ENCODE measurements around the gene EXO5. TPM values are rescaled to one million over a fixed set of nuclear protein-coding genes. Genes with fewer than 3 reads are reported as not detected.

Gene EXO5
- total and polyA plus RNA-seq, 2 of the 13 experiments (the other 11 are each of a cell fraction or from before 2014, with no cell fraction given), result 9.9 to 20.5 TPM

DNA sequence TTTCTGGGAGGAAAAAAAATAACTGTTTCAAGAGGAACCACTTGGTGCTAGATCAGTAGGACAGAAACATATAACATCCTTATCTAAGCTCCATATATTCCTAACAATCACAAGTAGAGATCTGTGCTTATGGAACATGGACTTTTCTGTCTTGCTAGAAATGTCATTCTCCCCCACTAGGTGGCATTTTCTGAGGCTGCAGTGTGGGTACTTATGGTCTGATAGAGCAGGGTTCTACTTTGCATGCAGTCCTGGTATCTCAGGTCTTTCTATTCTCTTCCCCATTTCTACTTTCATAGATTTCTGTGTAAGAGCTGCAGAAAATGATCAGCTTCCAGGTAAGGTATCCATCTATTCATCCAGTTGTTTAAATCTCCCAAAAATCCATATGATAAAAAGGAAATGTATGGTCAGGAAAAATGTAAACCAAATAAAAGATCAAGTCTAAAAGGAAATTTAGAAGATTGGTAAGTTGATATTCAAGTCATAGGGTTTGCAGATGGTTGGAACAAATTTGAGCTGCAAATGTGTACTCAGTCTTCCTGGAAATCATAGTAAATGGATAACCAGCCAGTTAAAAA, 24.4 kb downstream of the EXO5 start (continued):
- peak; percentile 40; the same call in 1 of the 2 replicates for TF ChIP-seq STAG1 (CRISPR knock-in tag; IDR thresholded peaks at IDR 0.05)

DNA sequence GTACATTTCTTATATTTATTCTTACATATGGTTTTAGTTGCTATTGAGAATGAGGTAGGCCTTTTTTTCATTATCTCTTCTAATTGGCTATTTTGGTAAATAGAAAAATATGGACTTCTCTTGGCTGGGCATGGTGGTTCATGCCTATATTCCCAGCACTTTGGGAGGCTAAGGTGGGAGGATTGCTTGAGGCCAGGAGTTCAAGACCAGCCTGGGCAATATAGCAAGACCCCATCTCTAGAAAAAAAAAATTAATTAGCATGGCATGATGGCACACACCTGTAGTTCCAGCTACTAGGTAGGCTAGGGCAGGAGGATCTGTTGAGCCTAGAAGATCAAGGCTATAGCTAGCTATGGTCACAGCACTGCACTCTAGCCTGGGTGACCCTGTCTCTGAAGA, 26.0 kb downstream of the EXO5 start:
- Histone ChIP-seq H3K4me1 (ENCODE audit: insufficient read depth, low read length) (peaks cover 46% of the 10 kb centered on the region), H3K4me2 (ENCODE audit: low read depth, low read length) (peak overlapping the region; percentile 47), H3K79me2 (ENCODE audit: insufficient read depth, low read length) (peaks cover 13% of the 10 kb centered on the region), H3K27ac (ENCODE audit: extremely low read length, insufficient read depth, low read length) (peak overlapping the region; percentile 84), H3K4me3 (replicated peaks in 1 of 3; ENCODE audit: insufficient read depth in 1 of 3, low read depth in 2 of 3, low read length in 3 of 3) (no peak overlapping the region), H2AFZ (ENCODE audit: low read length) (no peak overlapping the region), H3K9me3 (ENCODE audit: low read length) (no peaks in the 10 kb centered on the region), H3K27me3 (ENCODE audit: control insufficient read depth in 1 of 2, insufficient read depth in 2 of 2, low read length in 2 of 2) (no peaks in the 10 kb centered on the region; a peak in 1 of 5 replicates), H3K36me3 (replicated peaks in 1 of 2; ENCODE audit: control insufficient read depth in 1 of 2, insufficient read depth in 2 of 2, low read length in 2 of 2) (0 out of 5 replicates have a peak, but pooled peaks cover 0 to 3% of the 10 kb centered on the region in 2 experiments), H3K9ac (ENCODE audit: insufficient read depth, low read depth, low read length) (no peak overlapping the region), H4K20me1 (ENCODE audit: insufficient read depth, low read length) (no peaks in the 10 kb centered on the region)
- FAIRE-seq, result no peak
- intact Hi-C loops (cut with micrococcal nuclease; ENCODE audit: unreplicated experiment), result no loop called here
- no peak for ATAC-seq
- peak; percentile 54 for TF ChIP-seq ZNF121 (CRISPR knock-in tag; IDR thresholded peaks at IDR 0.05)
- TF ChIP-seq, protein P1, sequence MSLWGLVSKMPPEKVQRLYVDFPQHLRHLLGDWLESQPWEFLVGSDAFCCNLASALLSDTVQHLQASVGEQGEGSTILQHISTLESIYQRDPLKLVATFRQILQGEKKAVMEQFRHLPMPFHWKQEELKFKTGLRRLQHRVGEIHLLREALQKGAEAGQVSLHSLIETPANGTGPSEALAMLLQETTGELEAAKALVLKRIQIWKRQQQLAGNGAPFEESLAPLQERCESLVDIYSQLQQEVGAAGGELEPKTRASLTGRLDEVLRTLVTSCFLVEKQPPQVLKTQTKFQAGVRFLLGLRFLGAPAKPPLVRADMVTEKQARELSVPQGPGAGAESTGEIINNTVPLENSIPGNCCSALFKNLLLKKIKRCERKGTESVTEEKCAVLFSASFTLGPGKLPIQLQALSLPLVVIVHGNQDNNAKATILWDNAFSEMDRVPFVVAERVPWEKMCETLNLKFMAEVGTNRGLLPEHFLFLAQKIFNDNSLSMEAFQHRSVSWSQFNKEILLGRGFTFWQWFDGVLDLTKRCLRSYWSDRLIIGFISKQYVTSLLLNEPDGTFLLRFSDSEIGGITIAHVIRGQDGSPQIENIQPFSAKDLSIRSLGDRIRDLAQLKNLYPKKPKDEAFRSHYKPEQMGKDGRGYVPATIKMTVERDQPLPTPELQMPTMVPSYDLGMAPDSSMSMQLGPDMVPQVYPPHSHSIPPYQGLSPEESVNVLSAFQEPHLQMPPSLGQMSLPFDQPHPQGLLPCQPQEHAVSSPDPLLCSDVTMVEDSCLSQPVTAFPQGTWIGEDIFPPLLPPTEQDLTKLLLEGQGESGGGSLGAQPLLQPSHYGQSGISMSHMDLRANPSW (CRISPR knock-in tag; IDR thresholded peaks at IDR 0.05; ENCODE audit: borderline replicate concordance), result no peak
- CTCF ChIA-PET (ENCODE audit: low intra/inter-chr PET ratio, low total read pairs), result no interaction called here
- POLR2A ChIA-PET, result no interaction called here
- in situ Hi-C loops (cut with HindIII; ENCODE audit: extremely low pct_ligation_motif_present, low pct_unique_long_range_greater_than_20kb), result no loop called here
- DNase-seq (ENCODE audit: low spot score), result no peak
- no TSS peak for BruUV-seq (replicated peaks)
